Measurements from ENCODE around the gene PCBP1.
"Not testable (repeated sequence)": the region's sequence is repeated elsewhere in the genome, so short reads cannot be mapped to it uniquely, and the experiment has no call there.

PCBP1 gene

GRCh38 chr2:70087702-70088597 is 673 bp downstream of the PCBP1 start:
- TF ChIP-seq POLR2A (IDR thresholded peaks at IDR 0.05; ENCODE audit: low read length) (peak; percentile 76), GATA1 (IDR thresholded peaks at IDR 0.05; ENCODE audit: low read depth, low read length) (no peak)
- DNase-seq = peak; percentile 88 to 91

GRCh38 chr2:70088598-70089219 is 1.4 kb downstream of the PCBP1 start:
- no peak for DNase-seq
- TF ChIP-seq GATA1 (IDR thresholded peaks at IDR 0.05; ENCODE audit: low read depth, low read length) = no peak
- TF ChIP-seq POLR2A (IDR thresholded peaks at IDR 0.05; ENCODE audit: low read length) = no peak

- TF ChIP-seq GATA1 (IDR thresholded peaks at IDR 0.05; ENCODE audit: low read depth, low read length) (no peak), POLR2A (IDR thresholded peaks at IDR 0.05; ENCODE audit: low read length) (peak; percentile 9)
- DNase-seq = peak; percentile 36 to 46
Measured at GRCh38 chr2:70089220-70089982, 2.1 kb downstream of the PCBP1 start.

- no peak for DNase-seq
- no peak for TF ChIP-seq GATA1 (IDR thresholded peaks at IDR 0.05; ENCODE audit: low read depth, low read length)
- peak; percentile 44 for TF ChIP-seq POLR2A (IDR thresholded peaks at IDR 0.05; ENCODE audit: low read length)
Measured at GRCh38 chr2:70089983-70090525, 2.8 kb downstream of the PCBP1 start.

- DNase-seq = no peak
- TF ChIP-seq GATA1 (IDR thresholded peaks at IDR 0.05; ENCODE audit: low read depth, low read length) (no peak), POLR2A (IDR thresholded peaks at IDR 0.05; ENCODE audit: low read length) (no peak)
Measured at GRCh38 chr2:70090706-70091334, 3.5 kb downstream of the PCBP1 start.

- DNase-seq = no peak
- no peak for TF ChIP-seq POLR2A (IDR thresholded peaks at IDR 0.05; ENCODE audit: low read length)
- TF ChIP-seq GATA1 (IDR thresholded peaks at IDR 0.05; ENCODE audit: low read depth, low read length) = no peak
Measured at GRCh38 chr2:70091364-70091763, 4.1 kb downstream of the PCBP1 start.

GRCh38 chr2:70091816-70092215 is 4.5 kb downstream of the PCBP1 start:
- no peak for TF ChIP-seq GATA1 (IDR thresholded peaks at IDR 0.05; ENCODE audit: low read depth, low read length)
- no peak for TF ChIP-seq POLR2A (IDR thresholded peaks at IDR 0.05; ENCODE audit: low read length)
- no peak for DNase-seq

GRCh38 chr2:70092576-70093243 is 5.4 kb downstream of the PCBP1 start:
- DNase-seq = not testable (repeated sequence)

- TF ChIP-seq POLR2A (IDR thresholded peaks at IDR 0.05; ENCODE audit: low read length) = no peak
- TF ChIP-seq GATA1 (IDR thresholded peaks at IDR 0.05; ENCODE audit: low read depth, low read length) = no peak
Measured at GRCh38 chr2:70094171-70094977, 7.1 kb downstream of the PCBP1 start.

GRCh38 chr2:70094978-70095719 is 7.9 kb downstream of the PCBP1 start:
- TF ChIP-seq GATA1 (IDR thresholded peaks at IDR 0.05; ENCODE audit: low read depth, low read length) (no peak), POLR2A (IDR thresholded peaks at IDR 0.05; ENCODE audit: low read length) (peak; percentile 55)
- DNase-seq = peak in 1 of 2 experiments; percentile 16

More at GRCh38 chr2:70094171-70094977, 7.1 kb downstream of the PCBP1 start:
- peak in 1 of 2 experiments; percentile 22 for DNase-seq

Measured in erythroblast (primary cell).